Right cardiac atrium (tissue), 5 donors: Measurements from ENCODE around the gene ZBTB47. TPM values are rescaled to one million over a fixed set of nuclear protein-coding genes. Genes with fewer than 3 reads are reported as not detected.

Experiments used
- ATAC-seq, 2 donors: fragments of 200-7000 bp; cut with Tn5 transposase; one replicate each; pipeline versions ENCODE4 v1.8.0 to v1.9.1; 2020; ENCODE audit warnings: moderate library complexity in 2 of 2, mild to moderate bottlenecking in 1 of 2
- DNase-seq, 3 donors: peaks; one replicate each; pipeline ENCODE4 v3.0.0-alpha.2; 2020
- H3K27ac ChIP-seq: one replicate; pipeline ENCODE4 v1.5.1; 2013; ENCODE audit warnings: mild to moderate bottlenecking, low read length, control low read depth, moderate library complexity
- H3K27me3 ChIP-seq: one replicate; pipeline ENCODE4 v1.6.1; 2013; ENCODE audit not compliant: control insufficient read depth, insufficient read depth
- H3K4me1 ChIP-seq: one replicate; pipeline ENCODE4 v1.6.1; 2013; ENCODE audit warnings: low read length; ENCODE audit not compliant: control insufficient read depth, insufficient read depth
- H3K4me3 ChIP-seq: one replicate; pipeline ENCODE4 v1.5.1; 2013; ENCODE audit warnings: low read length, control low read depth
- H3K9me3 ChIP-seq: one replicate; pipeline ENCODE4 v1.6.1; 2013; ENCODE audit warnings: low read length; ENCODE audit not compliant: control insufficient read depth
- WGBS: extraction: QIAGEN DNeasy Blood & Tissue Kit; methylation state at CpG from one replicate; pipeline ENCODE4 v1.1.7; 2013; 5-methylcytosine and 5-hydroxymethylcytosine counted together
- intact Hi-C, 4 donors: fragments of 100-400 bp; cut with DNase I; formaldehyde crosslinking; loops; one replicate each; pipeline versions ENCODE4 v1.11.0 to v1.14.0; 2022 to 2023
- polyA plus RNA-seq: library from polyadenylated mRNA; stranded (reverse); fragments of 200-250 nt; gene quantifications from one replicate; pipeline ENCODE4 v1.2.3, GENCODE V29; 2013
- total RNA-seq, 4 donors: library from RNA; stranded (reverse); fragmentation: NEBNext Ultra II Directional; extraction: Animal tissue kit (Norgen Biotek cat#: 25700); gene quantifications; one replicate each; pipeline ENCODE4 v1.2.1, GENCODE V29; 2021
- donor health status: healthy with polysubstance abuse.
- donor health status: DM: no; HTN: yes; CAD: no.
- donor health status: DM: no; HTN: no; CAD: no.
- donor health status: DM: no; HTN: yes; CAD: no; lungs with severe emphysema.
- donor health status: DM: yes; HTN: yes; CAD: no.

Gene ZBTB47
- total and polyA plus RNA-seq, 5 donors, result 99.5 to 141 (median 113) TPM

- WGBS, result 34% methylated on average over 80 of the region's 80 CpGs
- ATAC-seq (no peak), DNase-seq (peak in 2 of 3 donors; percentile 41 to 51)
- no peaks in the 10 kb centered on the region for H3K27me3 ChIP-seq
- no peak overlapping the region for H3K4me3 ChIP-seq
- intact Hi-C loops, result no loop called here
- H3K27ac ChIP-seq, result no peak overlapping the region
- no peaks in the 10 kb centered on the region for H3K4me1 ChIP-seq
- H3K9me3 ChIP-seq, result no peaks in the 10 kb centered on the region
These were observed 32.7 kb downstream of the ZBTB47 start for GRCh38 chr3:42685891-42686820.

GRCh38 chr3:42686832-42687650, 33.5 kb downstream of the ZBTB47 start:
- H3K4me3 ChIP-seq, result no peak overlapping the region
- ATAC-seq (no peak), DNase-seq (peak in 1 of 3 donors; percentile 27)
- 84% methylated on average over 7 of the region's 7 CpGs for WGBS
- H3K9me3 ChIP-seq, result no peaks in the 10 kb centered on the region
- no peaks in the 10 kb centered on the region for H3K4me1 ChIP-seq
- H3K27ac ChIP-seq, result no peak overlapping the region
- H3K27me3 ChIP-seq, result no peaks in the 10 kb centered on the region
- intact Hi-C loops, result no loop called here

GRCh38 chr3:42688016-42688415, 34.5 kb downstream of the ZBTB47 start:
- Histone ChIP-seq H3K27me3 (no peaks in the 10 kb centered on the region), H3K4me3 (no peak overlapping the region), H3K9me3 (no peaks in the 10 kb centered on the region), H3K27ac (no peak overlapping the region), H3K4me1 (no peaks in the 10 kb centered on the region)
- ATAC-seq (no peak), DNase-seq (peak in 1 of 3 donors; percentile 49)
- intact Hi-C loops, result no loop called here
- 91% methylated on average over 15 of the region's 15 CpGs for WGBS

DNA sequence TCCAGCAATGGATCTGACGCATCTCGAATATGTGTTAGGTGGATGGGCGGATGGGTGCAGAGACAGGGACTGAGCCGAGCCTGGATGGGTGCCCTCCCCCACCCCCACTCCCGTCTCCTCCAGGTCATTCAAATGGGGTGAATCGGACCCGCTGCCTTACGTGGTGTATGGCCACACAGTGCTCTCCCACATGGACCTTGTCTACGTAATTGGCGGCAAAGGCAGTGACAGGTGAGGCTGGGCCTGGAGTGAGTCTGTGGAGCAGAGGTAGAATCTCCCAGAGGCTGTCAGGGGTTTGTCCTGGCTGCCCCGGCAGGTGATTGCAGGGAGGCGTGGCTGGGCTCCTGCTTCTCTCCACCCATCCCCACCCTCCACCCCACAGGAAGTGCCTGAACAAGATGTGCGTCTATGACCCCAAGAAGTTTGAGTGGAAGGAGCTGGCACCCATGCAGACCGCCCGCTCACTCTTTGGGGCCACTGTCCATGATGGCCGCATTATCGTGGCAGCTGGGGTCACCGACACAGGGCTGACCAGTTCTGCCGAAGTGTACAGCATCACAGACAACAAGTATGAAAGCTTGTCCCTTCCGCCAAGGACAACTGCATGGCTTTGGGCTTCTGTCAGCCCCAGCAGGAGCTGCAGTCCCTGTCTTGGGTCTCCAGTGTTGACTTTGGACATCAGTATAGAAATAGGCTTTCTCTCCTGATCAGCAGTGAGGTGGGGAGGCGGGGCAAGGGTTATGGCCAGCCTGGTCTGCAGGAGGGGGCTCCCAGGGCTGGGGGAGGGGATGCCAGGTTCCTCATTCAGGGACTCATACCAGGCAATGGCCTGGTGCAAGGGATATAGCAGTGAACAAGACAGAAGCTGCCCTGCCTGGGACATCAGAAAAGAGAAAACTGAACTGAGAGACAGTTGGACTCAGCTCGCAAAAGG, 35.3 kb downstream of the ZBTB47 start:
- no peaks in the 10 kb centered on the region for H3K4me1 ChIP-seq
- WGBS, result 91% methylated on average over 22 of the region's 22 CpGs
- intact Hi-C loops, result no loop called here
- H3K4me3 ChIP-seq, result no peak overlapping the region
- H3K27me3 ChIP-seq, result no peaks in the 10 kb centered on the region
- DNase-seq (peak in 1 of 3 donors; percentile 55), ATAC-seq (no peak)
- no peak overlapping the region for H3K27ac ChIP-seq
- no peaks in the 10 kb centered on the region for H3K9me3 ChIP-seq

DNA sequence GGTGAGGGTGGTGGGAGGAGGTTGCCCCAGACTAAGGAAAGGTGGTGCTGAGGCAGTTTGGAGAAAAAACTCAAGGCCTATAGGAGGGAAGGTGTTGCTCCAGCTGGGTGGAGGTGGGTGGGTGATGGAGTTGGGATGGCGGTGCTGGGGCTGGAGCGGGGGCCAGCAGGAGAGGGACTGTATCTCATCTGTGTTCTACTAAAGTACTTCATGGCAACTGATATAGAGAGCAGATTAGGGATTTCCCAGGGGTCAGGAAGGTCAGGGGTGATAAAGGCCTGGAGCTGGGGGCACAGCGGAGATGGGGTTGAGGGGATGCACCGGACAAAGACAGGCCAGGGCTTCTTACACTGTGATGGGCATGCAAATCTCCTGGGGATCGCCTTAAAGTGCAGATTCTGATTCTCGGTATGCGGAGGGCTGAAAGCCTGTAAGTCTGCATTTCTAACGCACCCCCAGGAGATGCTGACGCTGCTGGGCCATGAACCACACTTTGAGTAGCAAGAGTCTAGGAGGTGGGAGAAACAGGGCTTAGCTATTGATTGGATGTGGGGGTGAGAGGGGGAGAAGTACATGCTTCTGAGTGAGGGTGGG, 36.0 kb downstream of the ZBTB47 start:
- ATAC-seq (no peak), DNase-seq (peak in 1 of 3 donors; percentile 20)
- Histone ChIP-seq H3K4me3 (no peak overlapping the region), H3K4me1 (no peaks in the 10 kb centered on the region), H3K27me3 (no peaks in the 10 kb centered on the region), H3K9me3 (no peaks in the 10 kb centered on the region), H3K27ac (no peak overlapping the region)
- WGBS, result 64% methylated on average over 9 of the region's 9 CpGs
- intact Hi-C loops, result no loop called here

- ATAC-seq, result no peak
- Histone ChIP-seq H3K4me3 (no peak overlapping the region), H3K27ac (no peak overlapping the region), H3K9me3 (no peaks in the 10 kb centered on the region), H3K4me1 (no peaks in the 10 kb centered on the region), H3K27me3 (no peaks in the 10 kb centered on the region)
- intact Hi-C loops, result no loop called here
- no peak for DNase-seq
- 84% methylated on average over 7 of the region's 7 CpGs for WGBS
These were observed 36.7 kb downstream of the ZBTB47 start for GRCh38 chr3:42690191-42690590.

DNA sequence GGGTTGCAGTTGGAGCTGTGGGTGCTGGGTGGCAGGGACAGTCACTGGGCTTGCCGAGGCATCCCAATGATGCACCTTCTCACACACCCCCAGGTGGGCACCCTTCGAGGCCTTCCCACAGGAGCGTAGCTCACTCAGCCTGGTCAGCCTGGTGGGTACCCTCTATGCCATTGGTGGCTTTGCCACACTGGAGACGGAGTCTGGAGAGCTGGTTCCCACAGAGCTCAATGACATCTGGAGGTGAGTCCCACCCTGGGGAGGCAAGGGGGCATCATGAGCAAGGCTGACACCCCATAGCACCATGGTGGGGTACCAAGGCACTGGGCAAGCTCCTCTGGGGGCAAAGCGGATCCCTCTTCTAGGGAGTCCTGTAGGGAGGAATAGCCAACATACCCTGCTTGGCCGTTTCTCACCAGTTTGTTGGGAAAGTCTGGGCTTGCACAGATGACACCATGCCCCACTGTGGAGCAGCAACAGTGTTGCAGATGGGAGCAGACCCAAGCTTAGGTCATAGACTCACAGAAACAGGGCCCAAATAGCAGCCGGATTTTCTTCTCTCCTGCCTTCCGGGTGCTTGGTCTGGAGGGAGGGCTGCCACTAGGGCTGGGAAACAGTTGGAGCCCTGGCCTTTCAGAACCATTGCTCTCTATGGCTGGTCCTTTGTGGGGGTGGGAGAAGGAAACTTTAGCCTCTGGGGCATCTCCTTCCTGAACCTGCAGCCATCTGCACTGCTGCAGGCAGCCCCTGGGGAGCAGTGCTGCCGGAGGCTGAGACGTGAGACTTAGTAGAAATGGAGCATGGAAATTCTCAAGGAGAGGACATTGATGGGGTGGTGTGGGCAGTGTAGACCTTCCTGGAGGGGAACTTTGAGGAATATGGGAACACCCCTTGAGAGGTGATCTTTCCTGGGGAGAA, 37.5 kb downstream of the ZBTB47 start:
- H3K27me3 ChIP-seq, result no peaks in the 10 kb centered on the region
- H3K4me1 ChIP-seq, result no peaks in the 10 kb centered on the region
- H3K27ac ChIP-seq, result no peak overlapping the region
- ATAC-seq (no peak), DNase-seq (peak in 1 of 3 donors; percentile 32)
- H3K4me3 ChIP-seq, result no peak overlapping the region
- intact Hi-C loops, result no loop called here
- no peaks in the 10 kb centered on the region for H3K9me3 ChIP-seq
- WGBS, result 72% methylated on average over 10 of the region's 10 CpGs

GRCh38 chr3:42691816-42692666, 38.5 kb downstream of the ZBTB47 start:
- no peaks in the 10 kb centered on the region for H3K9me3 ChIP-seq
- no peaks in the 10 kb centered on the region for H3K4me1 ChIP-seq
- no peak overlapping the region for H3K4me3 ChIP-seq
- no peaks in the 10 kb centered on the region for H3K27me3 ChIP-seq
- intact Hi-C loops, result no loop called here
- DNase-seq (peak in 1 of 3 donors; percentile 39), ATAC-seq (no peak)
- WGBS, result 78% methylated on average over 13 of the region's 13 CpGs
- H3K27ac ChIP-seq, result no peak overlapping the region
